Upper lobe of right lung (tissue), 1 donor: Measurements from ENCODE around the gene SMAD3. TPM values are rescaled to one million over a fixed set of nuclear protein-coding genes. Genes with fewer than 3 reads are reported as not detected.

Source experiments
- ATAC-seq: fragments of 200-7000 bp; cut with Tn5 transposase; one replicate; pipeline ENCODE4 v1.9.1; 2020; ENCODE audit warnings: mild to moderate bottlenecking, moderate library complexity
- DNase-seq: peaks from one replicate; pipeline ENCODE4 v3.0.0-alpha.2; 2020
- H3K27ac ChIP-seq: fragments of 200-600 bp; one replicate; pipeline ENCODE4 v1.8.0; 2022
- H3K27me3 ChIP-seq: fragments of 200-600 bp; one replicate; pipeline ENCODE4 v1.8.0; 2022; ENCODE audit warnings: mild to moderate bottlenecking
- H3K36me3 ChIP-seq: fragments of 200-600 bp; one replicate; pipeline ENCODE4 v1.8.0; 2022
- H3K4me1 ChIP-seq: fragments of 200-600 bp; one replicate; pipeline ENCODE4 v1.8.0; 2022
- H3K4me3 ChIP-seq: fragments of 200-600 bp; one replicate; pipeline ENCODE4 v1.8.0; 2022; ENCODE audit warnings: mild to moderate bottlenecking
- H3K9me3 ChIP-seq: fragments of 200-600 bp; one replicate; pipeline ENCODE4 v1.8.0; 2022
- intact Hi-C: fragments of 100-400 bp; cut with DNase I; formaldehyde crosslinking; loops from one replicate; pipeline ENCODE4 v1.11.0; 2022
- total RNA-seq: library from RNA; stranded (reverse); fragmentation: NEBNext Ultra II Directional; extraction: Animal tissue kit (Norgen Biotek cat#: 25700); gene quantifications from one replicate; pipeline ENCODE4 v1.2.1, GENCODE V29; 2021
- TF ChIP-seq, protein P1 (sequence below): fragments of 200-600 bp; IDR thresholded peaks from one replicate; pipeline ENCODE4 v1.8.0; 2022; ENCODE audit warnings: antibody characterized with exemption
- donor health status: DM: no; HTN: yes; CAD: no; lungs with severe emphysema.

Gene SMAD3
- total RNA-seq, 1 donor from 2014 or later = 31.6 TPM

DNA sequence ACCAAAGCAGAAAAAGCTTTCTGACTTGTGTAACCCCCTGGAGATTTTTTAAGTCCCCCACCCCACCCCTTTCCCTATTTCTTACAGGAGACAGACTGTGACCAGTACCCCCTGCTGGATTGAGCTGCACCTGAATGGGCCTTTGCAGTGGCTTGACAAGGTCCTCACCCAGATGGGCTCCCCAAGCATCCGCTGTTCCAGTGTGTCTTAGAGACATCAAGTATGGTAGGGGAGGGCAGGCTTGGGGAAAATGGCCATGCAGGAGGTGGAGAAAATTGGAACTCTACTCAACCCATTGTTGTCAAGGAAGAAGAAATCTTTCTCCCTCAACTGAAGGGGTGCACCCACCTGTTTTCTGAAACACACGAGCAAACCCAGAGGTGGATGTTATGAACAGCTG, 124.9 kb downstream of the SMAD3 start:
- peaks cover 46% of the 10 kb centered on the region for H3K36me3 ChIP-seq
- no peaks in the 10 kb centered on the region for H3K27me3 ChIP-seq
- TF ChIP-seq, protein P1, sequence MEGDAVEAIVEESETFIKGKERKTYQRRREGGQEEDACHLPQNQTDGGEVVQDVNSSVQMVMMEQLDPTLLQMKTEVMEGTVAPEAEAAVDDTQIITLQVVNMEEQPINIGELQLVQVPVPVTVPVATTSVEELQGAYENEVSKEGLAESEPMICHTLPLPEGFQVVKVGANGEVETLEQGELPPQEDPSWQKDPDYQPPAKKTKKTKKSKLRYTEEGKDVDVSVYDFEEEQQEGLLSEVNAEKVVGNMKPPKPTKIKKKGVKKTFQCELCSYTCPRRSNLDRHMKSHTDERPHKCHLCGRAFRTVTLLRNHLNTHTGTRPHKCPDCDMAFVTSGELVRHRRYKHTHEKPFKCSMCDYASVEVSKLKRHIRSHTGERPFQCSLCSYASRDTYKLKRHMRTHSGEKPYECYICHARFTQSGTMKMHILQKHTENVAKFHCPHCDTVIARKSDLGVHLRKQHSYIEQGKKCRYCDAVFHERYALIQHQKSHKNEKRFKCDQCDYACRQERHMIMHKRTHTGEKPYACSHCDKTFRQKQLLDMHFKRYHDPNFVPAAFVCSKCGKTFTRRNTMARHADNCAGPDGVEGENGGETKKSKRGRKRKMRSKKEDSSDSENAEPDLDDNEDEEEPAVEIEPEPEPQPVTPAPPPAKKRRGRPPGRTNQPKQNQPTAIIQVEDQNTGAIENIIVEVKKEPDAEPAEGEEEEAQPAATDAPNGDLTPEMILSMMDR = no peak
- H3K9me3 ChIP-seq = no peaks in the 10 kb centered on the region
- H3K27ac ChIP-seq = peak overlapping the region; percentile 9
- H3K4me1 ChIP-seq = peaks cover 27% of the 10 kb centered on the region
- no peak overlapping the region for H3K4me3 ChIP-seq
- intact Hi-C loops = no loop called here
- ATAC-seq (no peak), DNase-seq (no peak)

- peaks cover 50% of the 10 kb centered on the region for H3K36me3 ChIP-seq
- intact Hi-C loops = no loop called here
- H3K27ac ChIP-seq = no peak overlapping the region
- no peaks in the 10 kb centered on the region for H3K27me3 ChIP-seq
- TF ChIP-seq, protein P1 = no peak
- ATAC-seq = no peak
- no peak overlapping the region for H3K4me3 ChIP-seq
- no peak for DNase-seq
- H3K4me1 ChIP-seq = peaks cover 22% of the 10 kb centered on the region
- H3K9me3 ChIP-seq = no peaks in the 10 kb centered on the region
Observed at GRCh38 chr15:67190813-67191212, 125.4 kb downstream of the SMAD3 start.

GRCh38 chr15:67192185-67192820, 126.9 kb downstream of the SMAD3 start:
- H3K36me3 ChIP-seq = peaks cover 50% of the 10 kb centered on the region
- no peak overlapping the region for H3K4me3 ChIP-seq
- intact Hi-C loops = no loop called here
- TF ChIP-seq, protein P1 = no peak
- DNase-seq (no peak), ATAC-seq (no peak)
- no peak overlapping the region for H3K27ac ChIP-seq
- no peaks in the 10 kb centered on the region for H3K27me3 ChIP-seq
- peaks cover 11% of the 10 kb centered on the region for H3K4me1 ChIP-seq
- H3K9me3 ChIP-seq = no peaks in the 10 kb centered on the region

- TF ChIP-seq, protein P1 = no peak
- no peaks in the 10 kb centered on the region for H3K9me3 ChIP-seq
- intact Hi-C loops = no loop called here
- H3K27ac ChIP-seq = peak overlapping the region; percentile 8
- no peak overlapping the region for H3K4me3 ChIP-seq
- ATAC-seq = no peak
- no peaks in the 10 kb centered on the region for H3K27me3 ChIP-seq
- H3K36me3 ChIP-seq = peaks cover 47% of the 10 kb centered on the region
- no peak for DNase-seq
- H3K4me1 ChIP-seq = peaks cover 7% of the 10 kb centered on the region
Observed at GRCh38 chr15:67193223-67193990, 128.0 kb downstream of the SMAD3 start.

DNA sequence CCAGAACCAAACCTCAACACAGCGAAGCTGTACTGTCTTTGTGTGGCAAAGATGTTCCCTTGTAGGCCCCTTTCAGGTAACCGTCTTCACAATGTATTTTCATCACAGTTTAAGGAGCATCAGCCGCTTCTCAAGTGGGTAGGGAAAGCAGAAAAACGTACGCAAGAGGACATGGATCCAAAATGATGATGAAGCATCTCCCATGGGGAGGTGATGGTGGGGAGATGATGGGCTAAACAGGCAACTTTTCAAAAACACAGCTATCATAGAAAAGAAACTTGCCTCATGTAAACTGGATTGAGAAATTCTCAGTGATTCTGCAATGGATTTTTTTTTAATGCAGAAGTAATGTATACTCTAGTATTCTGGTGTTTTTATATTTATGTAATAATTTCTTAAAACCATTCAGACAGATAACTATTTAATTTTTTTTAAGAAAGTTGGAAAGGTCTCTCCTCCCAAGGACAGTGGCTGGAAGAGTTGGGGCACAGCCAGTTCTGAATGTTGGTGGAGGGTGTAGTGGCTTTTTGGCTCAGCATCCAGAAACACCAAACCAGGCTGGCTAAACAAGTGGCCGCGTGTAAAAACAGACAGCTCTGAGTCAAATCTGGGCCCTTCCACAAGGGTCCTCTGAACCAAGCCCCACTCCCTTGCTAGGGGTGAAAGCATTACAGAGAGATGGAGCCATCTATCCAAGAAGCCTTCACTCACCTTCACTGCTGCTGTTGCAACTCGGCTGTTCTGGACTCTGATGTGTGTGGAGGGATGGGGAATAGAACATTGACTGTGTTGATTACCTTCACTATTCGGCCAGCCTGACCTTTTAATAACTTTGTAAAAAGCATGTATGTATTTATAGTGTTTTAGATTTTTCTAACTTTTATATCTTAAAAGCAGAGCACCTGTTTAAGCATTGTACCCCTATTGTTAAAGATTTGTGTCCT, 129.0 kb downstream of the SMAD3 start:
- no peaks in the 10 kb centered on the region for H3K9me3 ChIP-seq
- peaks cover 36% of the 10 kb centered on the region for H3K36me3 ChIP-seq
- no peak overlapping the region for H3K4me3 ChIP-seq
- H3K27ac ChIP-seq = peak overlapping the region; percentile 8
- TF ChIP-seq, protein P1 = no peak
- intact Hi-C loops = no loop called here
- no peak for DNase-seq
- ATAC-seq = no peak
- no peaks in the 10 kb centered on the region for H3K4me1 ChIP-seq
- no peaks in the 10 kb centered on the region for H3K27me3 ChIP-seq
